Ammon's horn (tissue), 1 donor: ENCODE data around the gene TCOF1.

ENCODE experiments used
- DNase-seq: peaks from one replicate; pipeline ENCODE4 v3.0.0-alpha.2; 2016; ENCODE audit warnings: low spot score

The TCOF1 gene

DNA sequence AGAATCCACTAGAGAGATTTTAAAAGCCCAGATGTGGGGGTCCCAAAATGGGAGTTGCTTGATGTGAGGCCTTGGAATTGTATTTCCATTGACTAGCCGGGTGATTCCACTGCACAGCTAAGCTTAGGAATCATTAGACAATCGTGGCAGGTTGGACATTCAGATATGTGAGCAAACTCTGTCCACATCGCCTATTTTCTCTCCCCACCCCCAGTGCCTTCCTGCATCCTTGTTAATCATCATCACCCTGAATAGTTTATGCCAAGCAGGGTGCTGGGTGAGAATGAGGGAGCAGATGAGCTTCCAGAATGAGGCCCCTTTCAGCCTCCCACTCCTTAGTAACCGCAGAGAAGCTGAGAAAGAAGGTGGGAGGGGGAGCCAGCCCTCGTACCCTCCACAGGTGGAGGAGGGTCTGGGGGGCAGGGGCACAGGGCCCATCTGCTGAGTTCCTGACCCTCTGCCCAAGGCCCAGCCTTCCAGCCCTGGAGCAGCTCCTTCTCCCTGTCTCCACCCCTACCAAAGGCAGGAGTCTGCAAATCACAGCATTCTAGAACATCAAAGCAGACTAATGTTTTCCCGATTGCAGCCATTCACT, 7.7 kb upstream of the TCOF1 start:
- DNase-seq = peak; percentile 64

DNA sequence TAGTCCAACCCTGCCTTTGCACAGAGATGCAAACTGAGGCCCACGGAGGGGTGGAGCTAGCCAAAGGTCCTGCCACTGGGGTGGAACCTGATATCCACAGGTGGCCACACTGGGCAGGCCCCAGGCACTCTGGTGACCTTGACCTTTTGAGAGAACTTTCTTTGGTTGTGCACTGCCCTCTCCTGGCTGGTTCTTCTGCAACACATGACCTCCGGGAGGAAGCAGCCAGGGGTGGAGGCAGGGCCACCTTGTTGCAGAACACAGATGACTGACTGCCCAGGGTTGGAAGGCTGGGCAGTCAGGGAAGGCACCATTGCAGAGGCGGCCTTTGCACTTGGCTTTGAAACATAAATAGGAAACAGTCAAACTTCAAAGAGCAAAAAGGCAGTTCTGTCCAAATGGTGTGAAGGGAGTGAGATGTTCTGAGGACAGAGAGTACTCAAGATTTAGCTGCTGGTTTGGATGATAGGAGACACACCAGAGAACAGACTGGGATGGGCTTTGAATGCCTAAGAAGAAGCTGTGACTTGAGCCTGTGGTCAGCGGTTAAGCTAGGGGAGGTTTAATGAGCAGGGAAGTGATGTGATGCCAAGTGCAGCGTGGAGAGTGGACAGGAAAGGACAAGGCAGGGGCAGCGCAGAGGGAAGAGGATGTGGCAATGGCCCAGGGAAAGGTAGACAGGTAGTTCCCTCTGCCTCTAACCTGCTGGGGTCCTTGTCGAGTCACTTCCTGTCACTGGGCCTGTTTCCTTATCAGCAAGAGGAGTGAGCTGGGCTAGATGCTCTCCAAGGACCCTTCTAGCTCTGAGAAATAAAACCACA, 6.8 kb upstream of the TCOF1 start:
- DNase-seq = peak; percentile 88

DNA sequence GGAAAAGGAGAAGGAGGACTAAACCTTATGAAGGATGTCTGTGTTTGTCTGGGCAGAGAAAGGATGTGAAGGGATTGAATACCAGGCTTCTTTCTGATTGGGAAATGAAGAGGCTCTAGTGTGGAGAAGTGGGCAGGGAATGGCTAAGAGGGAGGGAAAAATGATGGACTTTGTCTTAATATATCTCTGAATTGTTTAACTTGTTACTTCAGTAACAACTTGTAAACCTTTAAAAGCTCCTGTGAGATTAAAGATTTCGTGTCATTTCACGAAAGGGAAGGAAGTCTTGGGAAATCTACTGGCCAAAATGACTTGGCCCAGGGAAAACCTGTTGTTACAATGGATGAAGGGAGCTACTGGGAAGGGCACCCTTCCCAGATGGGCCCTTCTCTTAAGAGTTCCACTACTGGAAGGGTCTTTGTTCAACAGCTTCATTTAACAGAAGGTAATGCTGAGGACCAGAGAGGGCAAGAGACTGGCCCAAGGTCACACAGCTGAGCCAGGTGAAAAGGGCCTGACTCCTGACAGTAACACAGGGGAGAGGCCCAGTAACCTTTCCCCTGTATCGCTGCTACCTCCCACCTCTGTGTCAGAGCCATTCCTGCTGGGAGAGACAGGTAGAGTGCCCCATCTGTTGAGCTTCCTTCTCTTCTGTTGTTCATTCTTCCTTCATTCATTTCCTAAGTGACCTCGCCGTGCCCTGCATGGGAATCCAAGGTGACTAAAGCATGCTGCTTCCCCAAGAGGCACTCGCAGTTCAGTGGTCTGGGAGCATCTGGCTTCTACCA, 5.1 kb upstream of the TCOF1 start:
- no peak for DNase-seq

DNA sequence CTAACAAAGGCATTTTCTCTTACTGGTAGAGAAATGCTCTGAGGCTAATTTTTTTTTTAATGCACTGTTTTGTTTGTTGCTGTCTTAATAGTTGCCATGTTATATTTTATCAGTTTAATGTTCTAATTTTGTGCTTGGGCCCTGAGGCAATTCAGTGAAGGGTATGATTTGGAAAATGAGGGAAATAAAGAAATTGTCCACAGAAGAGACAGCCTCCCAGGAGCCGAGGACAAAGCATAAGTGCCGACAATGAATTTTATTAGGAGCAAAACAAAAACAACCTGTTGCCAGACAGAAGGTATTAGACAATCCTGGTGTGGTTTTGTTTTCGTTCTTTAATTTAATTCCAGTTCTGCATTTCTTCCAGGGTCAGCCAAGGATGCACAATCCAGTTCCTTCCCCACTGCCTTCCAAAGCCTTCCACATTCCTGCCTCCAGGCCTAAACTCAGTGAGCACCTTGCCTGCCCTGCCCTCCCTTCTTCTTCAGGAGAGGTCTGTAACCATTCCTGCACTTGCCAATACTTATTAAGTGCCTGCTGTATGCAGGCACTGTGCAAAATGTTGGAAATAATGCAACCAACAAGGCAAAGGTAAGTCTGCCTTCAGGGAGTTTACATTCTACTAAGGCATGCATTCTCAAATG, 4.3 kb upstream of the TCOF1 start:
- no peak for DNase-seq

DNA sequence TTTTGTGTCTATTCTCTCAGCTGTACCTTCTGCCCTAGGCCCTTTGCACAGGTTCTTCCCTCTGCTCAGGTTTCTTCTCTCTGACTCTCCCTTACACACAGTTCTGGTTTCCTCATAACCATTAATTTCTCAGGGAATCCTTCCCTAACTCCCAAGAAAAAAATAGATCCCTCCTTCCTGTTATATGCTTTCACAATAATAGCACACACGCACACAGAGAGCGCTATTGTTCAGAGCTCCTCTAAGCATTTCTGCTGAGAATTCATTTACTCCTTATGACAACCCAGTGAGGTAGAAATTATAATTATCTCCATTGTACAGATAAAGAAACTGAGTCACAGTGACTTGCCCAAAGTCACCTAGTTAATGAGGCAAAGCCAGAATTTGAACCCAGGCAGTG, 1.7 kb upstream of the TCOF1 start:
- DNase-seq = no peak

DNA sequence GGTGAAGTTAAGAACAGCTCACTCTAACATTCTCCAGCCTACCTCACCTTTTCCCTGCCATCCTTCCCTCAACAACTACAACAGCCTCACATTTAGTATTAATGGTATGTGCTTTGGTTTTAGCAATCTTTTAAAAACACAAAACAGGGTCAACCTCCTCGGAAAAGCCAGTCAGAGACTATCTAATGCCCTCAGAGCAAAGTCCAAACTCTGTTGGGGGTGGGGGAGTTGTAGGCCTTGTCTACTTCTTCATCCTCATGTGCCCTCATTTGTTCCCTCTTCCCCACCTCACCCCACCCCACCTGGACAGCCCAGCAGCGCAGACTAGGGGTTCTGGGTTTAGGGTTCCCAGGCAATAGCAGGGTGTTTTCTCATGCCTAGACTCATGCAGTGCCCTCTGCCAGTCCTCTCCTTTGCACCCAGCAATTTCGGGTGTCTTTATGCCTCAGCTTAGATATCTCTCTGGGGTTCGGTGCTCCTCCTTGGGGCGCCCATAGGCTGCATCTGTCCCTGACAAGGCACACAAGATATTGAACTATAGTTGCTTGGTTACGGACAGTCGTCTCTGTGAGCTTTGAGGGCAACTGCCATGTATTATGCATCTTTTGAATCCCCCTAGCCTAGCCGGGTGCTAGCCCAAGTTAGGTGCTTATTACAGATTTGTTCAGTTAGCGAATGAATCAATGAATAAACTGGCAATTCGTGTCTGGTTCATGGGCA, 762 bp upstream of the TCOF1 start:
- no peak for DNase-seq

DNA sequence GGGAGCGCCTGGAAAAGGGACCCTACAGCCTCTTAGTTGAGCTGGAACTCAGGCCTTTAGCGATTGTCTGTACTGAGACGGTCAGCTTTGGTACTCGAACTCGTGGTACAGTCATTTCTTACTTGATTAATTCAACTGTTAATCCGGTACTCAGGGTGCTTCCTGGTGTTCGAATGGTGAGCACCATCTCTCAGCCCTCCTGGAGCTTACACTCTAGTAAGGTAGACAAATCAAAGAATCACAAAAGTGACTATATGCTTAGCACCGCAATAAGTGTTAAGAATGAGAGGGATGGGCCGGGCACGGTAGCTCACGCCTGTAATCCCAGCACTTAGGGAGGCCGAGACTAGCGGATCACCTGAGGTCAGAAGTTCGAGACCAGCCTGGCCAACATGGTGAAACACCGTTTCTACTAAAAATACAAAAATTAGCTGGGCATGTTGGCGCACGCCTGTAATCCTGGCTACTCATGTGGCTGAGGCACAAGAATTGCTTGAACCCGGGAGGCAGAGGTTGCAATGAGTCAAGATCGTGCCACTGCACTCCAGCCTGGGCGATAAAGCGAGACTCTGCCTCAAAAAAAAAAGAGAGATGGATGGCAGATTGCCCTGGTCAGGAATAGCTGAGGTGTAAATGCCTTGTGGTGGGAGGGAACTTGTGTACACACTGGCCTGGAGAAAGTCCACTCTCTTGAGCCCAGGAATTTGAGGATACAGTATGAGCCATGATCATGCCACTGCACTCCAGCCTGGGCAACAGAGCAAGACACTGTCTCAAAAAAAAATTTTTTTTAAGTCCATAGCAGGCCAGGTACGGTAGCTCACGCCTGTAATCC, 981 bp downstream of the TCOF1 start:
- DNase-seq = no peak

DNA sequence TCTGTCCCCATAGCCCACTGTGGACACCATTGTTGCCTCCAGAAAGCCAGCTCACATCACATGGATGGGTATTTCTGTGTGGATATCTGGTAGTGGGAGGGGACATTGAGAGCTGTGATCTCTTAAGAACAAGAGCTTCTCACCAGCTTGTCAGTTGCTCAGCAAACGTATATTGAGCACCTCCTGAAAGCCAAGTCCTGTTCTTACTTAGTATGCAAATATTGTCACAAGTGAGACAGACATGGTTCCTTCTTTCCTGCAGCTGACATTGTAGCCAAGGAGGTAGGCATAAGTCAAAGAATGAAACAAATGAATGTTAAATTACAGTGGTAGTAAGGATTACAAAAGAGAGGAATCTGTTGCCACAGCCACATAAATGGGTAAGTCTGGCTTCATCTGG, 3.8 kb downstream of the TCOF1 start:
- DNase-seq = no peak

DNA sequence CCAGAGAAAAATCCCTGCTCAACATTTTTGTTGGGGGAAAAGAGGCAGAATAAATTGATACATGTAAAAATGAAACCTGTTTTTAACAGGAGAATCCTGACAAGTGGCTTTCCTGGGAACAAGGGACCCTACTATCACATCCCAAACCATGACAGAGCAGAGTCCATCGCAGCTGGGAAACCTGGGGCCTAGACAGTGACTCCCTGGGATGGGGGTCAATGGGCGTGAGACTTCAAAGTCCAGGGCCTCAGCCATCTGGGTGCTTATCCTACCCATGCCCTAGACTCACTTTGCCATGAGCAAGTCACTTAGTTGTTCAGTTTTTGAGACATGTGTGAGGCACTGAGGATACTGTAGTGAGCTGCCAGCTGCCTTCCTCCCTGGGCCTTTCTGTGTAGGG, 5.7 kb downstream of the TCOF1 start:
- DNase-seq = no peak

DNA sequence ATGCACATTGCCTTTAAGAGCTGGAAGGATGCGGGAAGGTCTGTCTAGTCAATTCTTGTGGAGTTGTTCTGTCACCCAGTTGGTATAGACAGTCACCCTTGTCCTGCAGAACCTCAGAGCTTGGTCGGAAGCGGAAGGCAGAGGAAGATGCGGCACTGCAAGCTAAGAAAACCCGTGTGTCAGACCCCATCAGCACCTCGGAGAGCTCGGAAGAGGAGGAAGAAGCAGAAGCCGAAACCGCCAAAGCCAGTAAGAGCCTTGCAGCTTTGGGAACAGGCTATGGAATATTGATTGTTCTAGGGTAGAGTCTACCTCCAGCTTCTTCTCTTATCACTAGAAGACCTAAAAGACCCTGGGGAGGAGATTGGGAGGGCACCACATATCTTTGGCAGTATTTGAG, 6.5 kb downstream of the TCOF1 start:
- no peak for DNase-seq

DNA sequence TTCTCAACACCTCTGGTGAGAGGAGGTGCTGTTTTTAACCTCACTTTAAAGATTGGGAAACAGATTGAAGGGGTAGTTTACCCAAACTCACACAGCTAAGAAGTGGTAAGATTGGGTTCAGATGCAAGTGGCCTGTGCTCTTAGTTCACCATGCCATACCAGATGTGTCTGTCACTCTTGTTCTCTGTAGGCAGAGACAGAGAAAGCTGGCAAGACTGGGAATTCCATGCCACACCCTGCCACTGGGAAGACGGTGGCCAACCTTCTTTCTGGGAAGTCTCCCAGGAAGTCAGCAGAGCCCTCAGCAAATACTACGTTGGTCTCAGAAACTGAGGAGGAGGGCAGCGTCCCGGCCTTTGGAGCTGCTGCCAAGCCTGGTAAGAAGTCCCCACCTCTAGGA, 11.0 kb downstream of the TCOF1 start:
- no peak for DNase-seq

DNA sequence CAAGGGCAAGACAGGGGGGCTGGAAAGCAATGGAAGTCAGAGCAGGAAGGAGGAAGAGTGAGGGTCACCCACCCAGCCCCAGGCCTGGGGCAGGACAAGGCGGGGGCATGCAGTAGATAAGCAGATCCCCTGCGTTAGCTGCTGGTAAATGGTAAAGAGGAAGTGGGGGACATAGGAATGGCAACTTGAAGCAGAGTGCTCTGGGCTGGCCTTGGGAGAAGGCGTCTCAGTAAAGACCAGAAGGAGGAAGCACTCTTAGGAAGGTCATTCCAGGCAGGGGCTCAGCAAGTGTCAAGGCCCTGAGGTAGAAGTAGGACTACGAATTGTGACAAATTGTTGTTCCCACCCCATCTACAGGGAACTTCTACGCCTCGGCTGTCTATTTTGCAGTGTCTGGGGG, 15.1 kb downstream of the TCOF1 start:
- no peak for DNase-seq

DNA sequence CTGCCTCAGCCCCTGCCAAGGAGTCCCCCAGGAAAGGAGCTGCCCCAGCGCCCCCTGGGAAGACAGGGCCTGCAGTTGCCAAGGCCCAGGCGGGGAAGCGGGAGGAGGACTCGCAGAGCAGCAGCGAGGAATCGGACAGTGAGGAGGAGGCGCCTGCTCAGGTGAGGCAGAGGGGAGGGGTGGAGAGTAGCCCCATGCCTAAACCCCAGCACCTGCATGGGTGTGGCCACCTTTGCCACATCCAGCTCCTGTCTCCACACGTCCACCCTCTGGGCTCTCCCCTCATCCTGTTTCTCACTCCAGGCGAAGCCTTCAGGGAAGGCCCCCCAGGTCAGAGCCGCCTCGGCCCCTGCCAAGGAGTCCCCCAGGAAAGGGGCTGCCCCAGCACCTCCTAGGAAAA, 17.2 kb downstream of the TCOF1 start:
- no peak for DNase-seq

DNA sequence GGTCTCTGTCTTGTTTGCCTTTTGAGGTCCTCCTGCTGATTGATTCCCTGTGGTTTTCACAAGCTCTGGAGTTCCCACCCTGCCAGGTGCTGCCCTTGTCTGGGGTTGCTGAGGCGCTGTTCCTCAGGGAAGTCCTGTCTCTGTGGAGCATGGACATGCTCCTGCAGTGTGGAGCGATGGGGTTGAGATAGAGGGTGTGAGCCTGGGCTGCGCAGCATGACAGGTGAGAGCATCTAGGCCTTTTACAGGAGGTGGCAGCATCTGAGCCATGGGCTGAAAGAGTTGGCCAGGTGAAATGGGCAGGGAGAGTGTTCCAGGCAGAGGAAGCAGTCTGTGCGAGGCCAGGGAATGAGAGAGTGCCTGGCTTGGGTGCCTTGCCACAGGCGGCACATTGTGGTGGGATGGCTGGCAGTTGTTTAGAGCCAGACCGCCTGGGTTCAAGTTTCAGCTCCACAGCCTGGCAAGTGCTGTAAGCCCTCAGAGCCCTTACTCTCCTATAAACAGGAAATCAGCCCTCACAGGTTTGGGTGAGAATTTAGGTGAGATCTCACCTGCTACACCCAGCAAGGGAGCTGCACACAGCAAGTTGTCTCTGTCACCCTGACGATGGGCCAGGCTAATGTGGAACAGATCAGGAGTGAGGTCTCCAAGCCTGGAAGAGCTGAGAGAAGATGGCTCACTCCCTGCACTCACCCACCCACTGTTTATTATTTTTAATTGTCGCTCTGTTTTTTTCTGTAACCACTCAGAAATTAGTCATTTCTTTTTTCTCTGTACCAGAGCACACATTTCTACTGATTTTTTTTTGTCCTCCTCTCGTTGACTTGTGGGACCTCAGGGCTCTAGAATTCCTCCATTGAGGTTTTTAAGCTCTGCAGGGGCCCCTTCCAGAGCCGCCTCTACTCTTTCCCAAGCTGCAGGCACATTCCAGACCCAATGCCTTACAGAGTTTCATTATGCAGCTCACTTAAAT, 19.6 kb downstream of the TCOF1 start:
- peak; percentile 46 for DNase-seq

DNA sequence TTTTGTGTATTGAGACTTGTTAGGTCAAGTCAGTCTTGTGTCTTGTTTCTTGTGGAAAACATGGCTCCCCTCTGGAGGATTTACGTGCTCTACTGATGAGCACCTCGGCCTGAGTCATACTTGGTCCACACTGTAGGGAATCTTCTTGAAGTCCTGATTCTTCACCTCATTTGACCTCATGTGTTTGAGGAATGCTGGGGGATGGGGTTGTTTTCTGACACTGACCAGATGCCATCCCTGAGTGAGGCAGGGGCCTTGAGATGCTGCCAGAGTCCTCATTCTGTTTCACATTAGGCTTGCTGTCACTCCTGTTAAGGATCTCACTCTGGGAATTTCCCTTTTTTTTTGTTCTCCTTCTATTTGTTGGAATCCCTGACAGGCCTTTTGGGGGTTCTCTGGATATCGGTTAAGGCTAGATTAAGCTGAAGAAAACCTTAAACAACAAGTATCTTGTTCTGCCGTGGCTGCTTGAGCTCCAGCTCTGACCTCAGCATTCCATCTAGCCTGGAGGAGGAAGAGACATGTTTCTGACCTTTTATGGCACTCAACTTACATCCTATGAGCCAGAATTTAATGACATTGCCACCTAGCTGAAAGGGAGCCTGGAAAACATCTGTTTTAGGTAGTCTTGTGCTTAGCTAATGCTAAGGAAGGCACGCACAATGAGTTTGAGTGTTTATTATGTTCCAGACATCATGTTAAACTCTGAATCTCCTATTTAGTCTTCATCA, 20.6 kb downstream of the TCOF1 start:
- no peak for DNase-seq

DNA sequence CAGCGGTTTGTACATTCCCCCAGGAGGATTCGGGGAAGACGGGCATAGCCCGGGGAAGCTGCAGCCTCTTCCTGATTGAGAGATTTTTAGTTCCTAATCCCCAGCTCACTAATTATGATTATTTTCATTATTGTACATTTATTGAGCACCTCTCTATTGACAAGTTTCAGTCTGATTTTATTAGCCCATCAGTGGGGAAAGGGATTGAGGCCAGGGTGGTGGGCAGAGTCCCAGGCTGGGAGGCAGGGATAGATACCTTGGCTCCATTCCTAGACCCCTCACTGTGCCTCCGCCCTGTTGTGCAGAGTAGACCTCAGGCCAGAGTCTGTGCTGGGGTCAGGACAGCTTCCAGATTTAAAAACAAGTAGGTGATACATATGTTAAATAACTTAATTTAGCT, 27.2 kb downstream of the TCOF1 start:
- no peak for DNase-seq

DNA sequence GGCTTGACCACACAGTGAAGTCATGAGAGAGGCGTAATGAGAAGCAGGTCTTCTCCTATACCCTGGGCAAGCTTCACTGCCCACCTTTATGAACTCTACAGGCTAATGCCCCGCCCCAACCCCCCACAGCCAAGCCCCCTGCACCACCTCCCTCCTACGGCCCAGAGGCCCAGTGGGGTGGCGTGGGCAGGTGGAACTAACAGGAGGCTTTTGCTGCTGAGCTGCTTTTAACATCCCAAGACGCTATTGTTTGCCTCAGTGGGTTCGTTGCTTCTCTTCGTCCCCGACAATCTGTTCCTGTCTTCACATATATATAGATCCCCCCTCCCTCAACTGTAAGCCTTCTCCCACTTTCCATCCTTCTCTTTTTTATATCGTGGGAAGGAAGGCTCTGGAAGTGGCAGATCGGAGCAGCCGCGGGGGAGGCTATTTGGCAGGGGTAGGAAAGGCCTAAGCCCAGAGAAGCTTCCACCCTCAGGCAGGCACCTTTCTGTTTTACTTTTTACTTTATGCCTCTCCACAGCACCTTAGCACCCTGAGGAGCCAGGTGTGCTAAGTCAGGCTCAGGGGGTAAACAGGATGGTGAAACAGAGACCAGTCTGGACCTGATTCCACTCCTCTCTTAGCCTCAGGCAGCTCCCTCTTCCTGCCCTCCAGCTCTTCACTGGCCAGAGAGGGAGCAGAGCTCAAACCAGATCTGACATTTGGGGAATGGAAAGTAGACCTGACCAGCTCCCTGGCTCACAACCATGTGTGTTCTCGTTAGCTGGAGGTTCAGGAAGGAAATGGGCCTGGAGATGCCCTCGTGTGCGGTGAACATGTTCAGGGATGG, 28.7 kb downstream of the TCOF1 start:
- DNase-seq = no peak
